ENCODE data around the gene SLC2A10.

DNA sequence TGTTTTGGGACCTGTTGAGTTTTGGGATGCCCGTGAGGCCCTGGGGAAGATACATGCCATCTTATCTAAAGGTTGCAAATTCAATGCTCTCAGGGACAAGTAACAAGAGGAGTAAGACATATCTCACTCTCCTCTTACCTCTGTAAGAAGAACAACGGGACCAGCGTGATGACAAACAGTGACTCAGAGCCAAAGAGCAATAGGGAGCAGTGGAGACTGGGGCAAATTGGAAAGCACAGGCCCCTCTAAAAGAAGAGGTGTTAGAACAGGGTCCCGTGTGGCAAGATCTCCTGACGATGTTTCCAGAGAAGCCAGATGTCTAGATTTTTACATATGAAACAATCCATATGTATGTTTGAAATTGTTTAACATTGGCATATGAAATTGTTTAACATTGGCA lies 31.8 kb upstream of the SLC2A10 start:
- TF ChIP-seq ZNF830 (tag by site-specific recombination; IDR thresholded peaks at IDR 0.05; ENCODE audit: low read depth) (no peak), ZNF433 (tag by site-specific recombination; IDR thresholded peaks at IDR 0.05; ENCODE audit: low read depth) (no peak)
